AG04450 (cell line): ENCODE results near the gene GPC5. TPM values are rescaled to one million over a fixed set of nuclear protein-coding genes. Genes with fewer than 3 reads are reported as not detected.
"Not testable (repeated sequence)": the region's sequence is repeated elsewhere in the genome, so short reads cannot be mapped to it uniquely, and the experiment has no call there.

Source experiments
- CTCF ChIA-PET: fragments of 300-600, 350-600 bp; formaldehyde crosslinking; extraction: SDS; loops from one replicate; lab custom pipeline; 2022; ENCODE audit warnings: antibody characterized with exemption, inconsistent platforms; lab: Charles Lee
- POLR2A ChIA-PET: fragments of 350-600 bp; formaldehyde crosslinking; extraction: SDS; loops from one replicate; lab custom pipeline; 2021; ENCODE audit warnings: antibody characterized with exemption, inconsistent platforms; lab: Yijun Ruan, JAX
- DNase-seq: peaks from one replicate; pipeline ENCODE4 v3.0.0-alpha.2; 2011; ENCODE audit warnings: low read depth, low spot score
- H3K27ac ChIP-seq: one replicate; pipeline ENCODE4 v1.5.1; 2012; ENCODE audit warnings: low read depth, low read length, control low read depth
- H3K27me3 ChIP-seq: one replicate; pipeline ENCODE4 v1.6.0; 2012; ENCODE audit warnings: low read length; ENCODE audit not compliant: control insufficient read depth, insufficient read depth
- H3K4me3 ChIP-seq: 2 replicates; pipeline ENCODE4 v1.5.1; 2011; ENCODE audit warnings: mild to moderate bottlenecking, low read depth, low read length, control low read depth
- H3K9me3 ChIP-seq: 2 replicates; pipeline ENCODE4 v1.5.1; 2012; ENCODE audit warnings: low read length; ENCODE audit not compliant: control insufficient read depth, insufficient read depth
- polyA plus RNA-seq: library from polyadenylated mRNA; depleted of rRNA; stranded (reverse); fragments of >200 nt; gene quantifications from 2 replicates; pipeline ENCODE4 v1.2.3, GENCODE V29; 2011
- TF ChIP-seq, protein P1 (sequence below): IDR thresholded peaks from 2 replicates; pipeline ENCODE4 v1.5.1; 2011; ENCODE audit warnings: low read depth, low read length, control low read depth, inconsistent platforms

Gene GPC5
- polyA plus RNA-seq, 1 experiment: 3.6 TPM

GRCh38 chr13:91667486-91667885 lies 269.1 kb downstream of the GPC5 start:
- H3K9me3 ChIP-seq: no peaks in the 10 kb centered on the region
- POLR2A ChIA-PET: no interaction called here
- CTCF ChIA-PET: no interaction called here
- TF ChIP-seq, protein P1, sequence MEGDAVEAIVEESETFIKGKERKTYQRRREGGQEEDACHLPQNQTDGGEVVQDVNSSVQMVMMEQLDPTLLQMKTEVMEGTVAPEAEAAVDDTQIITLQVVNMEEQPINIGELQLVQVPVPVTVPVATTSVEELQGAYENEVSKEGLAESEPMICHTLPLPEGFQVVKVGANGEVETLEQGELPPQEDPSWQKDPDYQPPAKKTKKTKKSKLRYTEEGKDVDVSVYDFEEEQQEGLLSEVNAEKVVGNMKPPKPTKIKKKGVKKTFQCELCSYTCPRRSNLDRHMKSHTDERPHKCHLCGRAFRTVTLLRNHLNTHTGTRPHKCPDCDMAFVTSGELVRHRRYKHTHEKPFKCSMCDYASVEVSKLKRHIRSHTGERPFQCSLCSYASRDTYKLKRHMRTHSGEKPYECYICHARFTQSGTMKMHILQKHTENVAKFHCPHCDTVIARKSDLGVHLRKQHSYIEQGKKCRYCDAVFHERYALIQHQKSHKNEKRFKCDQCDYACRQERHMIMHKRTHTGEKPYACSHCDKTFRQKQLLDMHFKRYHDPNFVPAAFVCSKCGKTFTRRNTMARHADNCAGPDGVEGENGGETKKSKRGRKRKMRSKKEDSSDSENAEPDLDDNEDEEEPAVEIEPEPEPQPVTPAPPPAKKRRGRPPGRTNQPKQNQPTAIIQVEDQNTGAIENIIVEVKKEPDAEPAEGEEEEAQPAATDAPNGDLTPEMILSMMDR: no peak
- DNase-seq: no peak
- no peaks in the 10 kb centered on the region for H3K27me3 ChIP-seq
- H3K27ac ChIP-seq: no peak overlapping the region
- no peak overlapping the region for H3K4me3 ChIP-seq

DNA sequence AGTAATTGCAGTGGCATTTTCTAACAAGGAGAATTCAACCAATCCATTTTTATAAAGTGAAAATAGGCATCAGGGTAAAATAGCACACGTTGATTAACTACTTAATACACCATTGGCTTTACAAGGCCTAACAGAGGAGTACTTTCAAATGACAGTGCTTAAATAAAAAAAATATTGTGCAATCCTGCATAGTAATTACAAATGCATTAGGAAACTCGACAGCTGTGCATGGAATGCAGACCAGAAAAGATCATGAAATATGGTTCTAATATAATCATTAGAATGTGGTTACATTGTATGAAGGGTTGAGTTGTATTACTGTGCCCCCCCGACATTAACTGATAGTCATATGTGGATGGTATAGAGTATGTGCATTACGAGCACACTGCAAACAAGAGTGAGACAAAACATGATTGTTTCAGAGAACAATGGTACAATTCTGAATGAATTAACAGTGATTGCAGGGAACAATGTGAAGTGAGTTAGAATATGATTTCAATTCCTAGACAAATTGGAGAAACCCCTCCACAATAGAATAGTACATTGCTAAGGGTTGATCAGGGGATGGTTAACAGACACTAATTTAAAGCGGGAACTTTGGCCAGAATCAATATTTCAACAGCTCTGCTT lies 270.6 kb downstream of the GPC5 start:
- no peak overlapping the region for H3K4me3 ChIP-seq
- ChIA-PET POLR2A (no interaction called here), CTCF (no interaction called here)
- no peak overlapping the region for H3K27ac ChIP-seq
- no peaks in the 10 kb centered on the region for H3K27me3 ChIP-seq
- no peak for DNase-seq
- TF ChIP-seq, protein P1: no peak
- no peaks in the 10 kb centered on the region for H3K9me3 ChIP-seq

DNA sequence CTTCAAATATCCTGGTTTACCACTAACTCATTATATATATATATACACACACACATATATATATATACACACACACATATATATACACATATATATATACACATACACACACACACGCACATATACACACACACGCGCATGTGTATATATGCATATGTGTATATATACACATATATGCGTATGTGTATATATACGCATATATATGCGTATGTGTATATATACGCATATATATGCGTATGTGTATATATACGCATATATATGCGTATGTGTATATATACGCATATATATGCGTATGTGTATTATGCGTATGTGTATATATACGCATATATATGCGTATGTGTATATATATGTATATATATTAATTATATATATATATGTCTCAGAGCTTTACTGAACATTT lies 275.9 kb downstream of the GPC5 start:
- CTCF ChIA-PET, H3K9me3 ChIP-seq, H3K27ac ChIP-seq, H3K4me3 ChIP-seq, DNase-seq, H3K27me3 ChIP-seq, POLR2A ChIA-PET: not testable (repeated sequence)

GRCh38 chr13:91684746-91685145 lies 286.3 kb downstream of the GPC5 start:
- H3K9me3 ChIP-seq: no peaks in the 10 kb centered on the region
- ChIA-PET POLR2A (no interaction called here), CTCF (no interaction called here)

GRCh38 chr13:91690944-91691343 lies 292.5 kb downstream of the GPC5 start:
- ChIA-PET POLR2A (no interaction called here), CTCF (no interaction called here)
- Histone ChIP-seq H3K27me3 (no peaks in the 10 kb centered on the region), H3K4me3 (no peak overlapping the region), H3K27ac (no peak overlapping the region), H3K9me3 (no peaks in the 10 kb centered on the region)
- TF ChIP-seq, protein P1: no peak
- DNase-seq: no peak

More at GRCh38 chr13:91684746-91685145, 286.3 kb downstream of the GPC5 start:
- no peak for DNase-seq
- H3K27me3 ChIP-seq: no peaks in the 10 kb centered on the region
- no peak overlapping the region for H3K27ac ChIP-seq
- H3K4me3 ChIP-seq: no peak overlapping the region
- TF ChIP-seq, protein P1: no peak
